NB4 (cell line): ENCODE data around the gene OLIG3.

ENCODE experiments used
- POLR2A ChIP-seq: IDR thresholded peaks from 2 replicates; pipeline ENCODE4 v1.6.1; 2011; ENCODE audit warnings: mild to moderate bottlenecking; ENCODE audit not compliant: insufficient read length; ENCODE audit errors: extremely low read depth
- TF ChIP-seq, protein P1 (sequence below): IDR thresholded peaks from one replicate; pipeline ENCODE4 v1.5.1; 2012; ENCODE audit warnings: low read depth, low read length

DNA sequence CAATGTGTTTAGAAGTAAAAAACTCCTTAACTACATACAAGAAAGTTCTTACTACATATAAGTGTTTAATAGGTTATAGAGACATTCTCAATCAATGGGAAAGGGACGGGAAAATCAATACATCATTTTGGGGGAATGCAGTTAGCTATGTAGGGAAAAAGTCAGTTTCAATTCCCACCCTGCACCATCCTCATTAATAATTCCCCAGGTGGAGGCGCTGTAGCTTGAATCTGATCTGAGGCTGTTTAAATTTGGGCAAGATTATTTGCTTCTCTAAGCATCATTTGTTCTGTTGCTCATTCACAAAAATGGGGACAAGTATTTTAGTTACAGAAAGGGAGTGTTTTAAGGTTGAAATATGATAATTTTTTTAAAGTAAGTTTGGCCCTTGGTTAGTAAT is 19.1 kb downstream of the OLIG3 start:
- TF ChIP-seq, protein P1, sequence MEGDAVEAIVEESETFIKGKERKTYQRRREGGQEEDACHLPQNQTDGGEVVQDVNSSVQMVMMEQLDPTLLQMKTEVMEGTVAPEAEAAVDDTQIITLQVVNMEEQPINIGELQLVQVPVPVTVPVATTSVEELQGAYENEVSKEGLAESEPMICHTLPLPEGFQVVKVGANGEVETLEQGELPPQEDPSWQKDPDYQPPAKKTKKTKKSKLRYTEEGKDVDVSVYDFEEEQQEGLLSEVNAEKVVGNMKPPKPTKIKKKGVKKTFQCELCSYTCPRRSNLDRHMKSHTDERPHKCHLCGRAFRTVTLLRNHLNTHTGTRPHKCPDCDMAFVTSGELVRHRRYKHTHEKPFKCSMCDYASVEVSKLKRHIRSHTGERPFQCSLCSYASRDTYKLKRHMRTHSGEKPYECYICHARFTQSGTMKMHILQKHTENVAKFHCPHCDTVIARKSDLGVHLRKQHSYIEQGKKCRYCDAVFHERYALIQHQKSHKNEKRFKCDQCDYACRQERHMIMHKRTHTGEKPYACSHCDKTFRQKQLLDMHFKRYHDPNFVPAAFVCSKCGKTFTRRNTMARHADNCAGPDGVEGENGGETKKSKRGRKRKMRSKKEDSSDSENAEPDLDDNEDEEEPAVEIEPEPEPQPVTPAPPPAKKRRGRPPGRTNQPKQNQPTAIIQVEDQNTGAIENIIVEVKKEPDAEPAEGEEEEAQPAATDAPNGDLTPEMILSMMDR, result peak; percentile 9
- no peak for TF ChIP-seq POLR2A
